ENCODE data around the gene SDK2.

- TF ChIP-seq SMC3 (IDR thresholded peaks at IDR 0.05; ENCODE audit: low read depth, low read length) = no peak
- TF ChIP-seq CTCF (conservative IDR thresholded peaks at IDR 0.05; ENCODE audit: low read depth, low read length) = no peak
- no peak for TF ChIP-seq MXI1 (IDR thresholded peaks at IDR 0.05; ENCODE audit: borderline replicate concordance, low read depth, low read length)
- no peak for TF ChIP-seq FOS (IDR thresholded peaks at IDR 0.05; ENCODE audit: low read depth, low read length)
- no peak for TF ChIP-seq POLR2A (IDR thresholded peaks at IDR 0.05; ENCODE audit: low read depth, low read length)
- no peak for TF ChIP-seq BHLHE40 (IDR thresholded peaks at IDR 0.05; ENCODE audit: low read depth, low read length)
- TF ChIP-seq CHD1 (IDR thresholded peaks at IDR 0.05; ENCODE audit: low read depth, low read length) = no peak
- TF ChIP-seq MAZ (IDR thresholded peaks at IDR 0.05; ENCODE audit: borderline replicate concordance, low read depth, low read length) = no peak
These were observed 4.7 kb upstream of the SDK2 start for GRCh38 chr17:73648974-73649373.
